HCEC 1CT (cell line): Measurements from ENCODE around the gene TMEM33.
A peak's percentile ranks its signal among the peaks of the same experiment; 100 is the strongest.
"Not testable (repeated sequence)": the region's sequence is repeated elsewhere in the genome, so short reads cannot be mapped to it uniquely, and the experiment has no call there.

Experiments used
- DNase-seq: peaks from one replicate; pipeline ENCODE4 v3.0.0-alpha.2; 2017

The TMEM33 gene

GRCh38 chr4:41934901-41935651 lies at the start of gene TMEM33:
Gene TMEM33 (plus strand): TSS chr4:41935429. CDS start chr4:41935485, 56 bp downstream.
- peak; percentile 84 for DNase-seq

- DNase-seq = no peak
Observed at GRCh38 chr4:41885456-41885855, 49.8 kb upstream of the TMEM33 start.

- DNase-seq = no peak
Observed at GRCh38 chr4:41887277-41887676, 48.0 kb upstream of the TMEM33 start.

GRCh38 chr4:41887821-41888686 lies 47.2 kb upstream of the TMEM33 start:
- peak; percentile 10 for DNase-seq

- DNase-seq = no peak
Observed at GRCh38 chr4:41888687-41889074, 46.5 kb upstream of the TMEM33 start.

GRCh38 chr4:41889317-41889716 lies 45.9 kb upstream of the TMEM33 start:
- no peak for DNase-seq

- DNase-seq = no peak
Observed at GRCh38 chr4:41890085-41890484, 45.1 kb upstream of the TMEM33 start.

- no peak for DNase-seq
Observed at GRCh38 chr4:41896648-41897047, 38.6 kb upstream of the TMEM33 start.

- no peak for DNase-seq
Observed at GRCh38 chr4:41897698-41898097, 37.5 kb upstream of the TMEM33 start.

GRCh38 chr4:41909136-41909535 lies 26.1 kb upstream of the TMEM33 start:
- DNase-seq = peak; percentile 5

- DNase-seq = no peak
Observed at GRCh38 chr4:41912546-41912945, 22.7 kb upstream of the TMEM33 start.

- DNase-seq = peak; percentile 25
Observed at GRCh38 chr4:41913509-41913908, 21.7 kb upstream of the TMEM33 start.

- no peak for DNase-seq
Observed at GRCh38 chr4:41918278-41918677, 17.0 kb upstream of the TMEM33 start.

- DNase-seq = not testable (repeated sequence)
Observed at GRCh38 chr4:41920416-41920815, 14.8 kb upstream of the TMEM33 start.

- DNase-seq = no peak
Observed at GRCh38 chr4:41921476-41921875, 13.8 kb upstream of the TMEM33 start.

GRCh38 chr4:41927796-41928499 lies 7.3 kb upstream of the TMEM33 start:
- DNase-seq = no peak

- no peak for DNase-seq
Observed at GRCh38 chr4:41930139-41930831, 4.9 kb upstream of the TMEM33 start.

- DNase-seq = no peak
Observed at GRCh38 chr4:41932988-41933387, 2.2 kb upstream of the TMEM33 start.

- DNase-seq = no peak
Observed at GRCh38 chr4:41933997-41934503, 1.2 kb upstream of the TMEM33 start.

- no peak for DNase-seq
Observed at GRCh38 chr4:41934514-41934900, 722 bp upstream of the TMEM33 start.

GRCh38 chr4:41935652-41936021 lies 408 bp downstream of the TMEM33 start:
- no peak for DNase-seq

GRCh38 chr4:41939016-41939626 lies 3.9 kb downstream of the TMEM33 start:
- DNase-seq = peak; percentile 33
